Thoracic aorta (tissue), 2 donors: ENCODE measurements around the gene BTG3. TPM values are rescaled to one million over a fixed set of nuclear protein-coding genes. Genes with fewer than 3 reads are reported as not detected.

Experiments
- ATAC-seq: fragments of 150-250 bp; one replicate; pipeline ENCODE4 v1.8.0; 2017; ENCODE audit warnings: low read depth; ENCODE audit not compliant: insufficient number of reproducible peaks, low FRiP score
- DNase-seq: peaks from one replicate; pipeline ENCODE4 v3.0.0-alpha.2; 2020; ENCODE audit warnings: low spot score
- H3K27ac ChIP-seq, 2 donors: fragments of 200-600 bp; sonication (generic); 1 replicate in 1 of 2; 2 replicates in 1 of 2; pipeline ENCODE4 v1.5.1; 2016; ENCODE audit warnings: mild to moderate bottlenecking in 2 of 2, moderate library complexity in 2 of 2
- H3K27me3 ChIP-seq: fragments of 200-600 bp; sonication (generic); replicated peaks from 2 replicates; pipeline ENCODE4 v1.6.0; 2016; ENCODE audit warnings: mild to moderate bottlenecking; ENCODE audit not compliant: insufficient read depth
- H3K36me3 ChIP-seq: fragments of 200-600 bp; sonication (generic); one replicate; pipeline ENCODE4 v1.5.1; 2016
- H3K4me1 ChIP-seq, 2 donors: fragments of 200-600 bp; sonication (generic); 1 replicate in 1 of 2; 2 replicates in 1 of 2; pipeline versions ENCODE4 v1.5.1 to v1.6.0; 2016; ENCODE audit warnings: low read depth in 2 of 2, mild to moderate bottlenecking in 1 of 2; ENCODE audit not compliant: control insufficient read depth in 1 of 2
- H3K4me3 ChIP-seq: fragments of 200-600 bp; sonication (generic); 2 replicates; pipeline ENCODE4 v1.5.1; 2016; ENCODE audit warnings: mild to moderate bottlenecking
- H3K9me3 ChIP-seq: fragments of 200-600 bp; sonication (generic); 2 replicates; pipeline ENCODE4 v1.5.1; 2016
- CTCF ChIP-seq: fragments of 200-600 bp; sonication (generic); IDR thresholded peaks from one replicate; pipeline ENCODE4 v1.5.1; 2019; ENCODE audit warnings: antibody characterized with exemption
- total RNA-seq, 2 donors: library from RNA; depleted of rRNA; stranded (reverse); fragments of >200 nt; gene quantifications; one replicate each; pipeline versions ENCODE4 v1.1.0 to v1.2.3, GENCODE V29; 2016

Gene BTG3
- total RNA-seq, 2 donors from 2014 or later, result 31.4 to 39.3 TPM

GRCh38 chr21:17554120-17554519 is 58.6 kb downstream of the BTG3 start:
- no peaks in the 10 kb centered on the region for H3K36me3 ChIP-seq
- no peaks in the 10 kb centered on the region for H3K4me1 ChIP-seq
- H3K4me3 ChIP-seq, result no peak overlapping the region
- no peaks in the 10 kb centered on the region for H3K27me3 ChIP-seq
- TF ChIP-seq CTCF, result no peak
- ATAC-seq (no peak), DNase-seq (no peak)
- H3K9me3 ChIP-seq, result no peaks in the 10 kb centered on the region
- no peak overlapping the region for H3K27ac ChIP-seq

DNA sequence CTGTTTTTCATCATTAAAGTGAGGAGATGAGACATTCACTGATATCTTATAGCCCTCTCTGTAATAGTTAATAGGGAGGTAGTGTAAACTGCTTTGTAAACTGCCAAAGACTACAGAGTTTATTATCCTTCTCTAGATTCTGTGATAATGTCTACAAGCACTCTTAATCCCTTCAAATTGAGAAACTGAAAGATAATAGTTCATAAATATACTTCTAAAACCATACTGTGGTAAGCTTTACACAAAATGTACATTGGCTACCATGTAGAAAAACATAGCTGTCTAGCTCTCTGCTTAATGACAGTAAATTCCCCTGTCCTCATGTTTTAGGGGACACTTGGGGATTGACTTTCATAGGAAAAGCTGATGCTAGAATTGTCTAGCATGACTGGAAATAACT is 60.3 kb downstream of the BTG3 start:
- no peaks in the 10 kb centered on the region for H3K9me3 ChIP-seq
- H3K4me1 ChIP-seq, result no peaks in the 10 kb centered on the region
- H3K27ac ChIP-seq, result no peak overlapping the region
- TF ChIP-seq CTCF, result no peak
- no peaks in the 10 kb centered on the region for H3K36me3 ChIP-seq
- no peak overlapping the region for H3K4me3 ChIP-seq
- no peaks in the 10 kb centered on the region for H3K27me3 ChIP-seq
- no peak for ATAC-seq
- no peak for DNase-seq

DNA sequence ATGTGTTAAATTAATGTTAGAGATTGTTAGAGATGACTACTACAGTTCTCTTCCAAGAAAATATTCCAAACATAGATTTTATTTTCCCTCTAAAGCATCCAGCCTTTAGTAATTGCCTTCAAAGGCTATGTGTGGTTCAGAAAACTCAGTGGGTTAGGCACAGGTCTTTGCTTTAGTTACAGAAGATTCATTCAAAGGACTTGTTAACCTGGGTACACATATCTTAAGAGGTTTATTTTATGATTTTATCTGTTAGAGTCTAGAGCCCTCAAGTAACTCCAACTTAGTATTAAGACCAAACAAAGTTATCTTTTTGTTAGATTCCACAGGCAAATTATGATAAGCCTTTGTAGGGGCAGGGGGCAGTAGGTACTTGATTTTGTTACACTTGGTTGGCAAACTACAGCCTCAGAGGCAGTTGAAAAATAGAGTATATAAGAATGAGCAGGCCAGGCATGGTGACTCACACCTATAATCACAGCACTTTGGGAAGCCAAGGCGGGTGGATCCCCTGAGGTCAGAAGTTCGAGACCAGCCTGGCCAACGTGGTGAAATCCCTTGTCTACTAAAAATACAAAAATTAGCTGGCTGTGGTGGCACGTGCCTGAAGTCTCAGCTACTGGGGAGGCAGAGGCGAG is 61.9 kb downstream of the BTG3 start:
- H3K4me1 ChIP-seq, result no peaks in the 10 kb centered on the region
- no peaks in the 10 kb centered on the region for H3K9me3 ChIP-seq
- DNase-seq (no peak), ATAC-seq (no peak)
- no peak overlapping the region for H3K4me3 ChIP-seq
- no peak for TF ChIP-seq CTCF
- H3K36me3 ChIP-seq, result no peaks in the 10 kb centered on the region
- H3K27me3 ChIP-seq, result no peaks in the 10 kb centered on the region
- no peak overlapping the region for H3K27ac ChIP-seq

DNA sequence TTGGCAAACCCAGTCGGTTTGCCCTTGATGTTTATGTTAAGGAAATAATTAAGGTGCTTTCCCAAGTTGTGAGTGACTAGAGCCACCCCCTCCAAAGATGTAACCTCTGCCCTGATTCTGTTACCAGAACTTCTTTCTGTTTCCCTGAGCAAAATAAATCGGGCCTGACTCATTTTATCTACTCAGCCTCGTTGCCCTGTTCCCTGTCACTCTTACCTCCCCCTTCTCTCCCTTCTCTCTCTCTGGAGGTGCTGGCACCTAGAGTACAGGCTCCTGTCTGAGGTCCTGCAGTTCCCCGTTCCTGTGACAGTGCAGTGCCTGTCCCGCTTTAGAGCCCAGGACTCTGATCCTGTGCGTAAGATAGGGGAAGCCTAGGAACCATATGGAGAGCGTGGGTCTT is 64.4 kb downstream of the BTG3 start:
- H3K27me3 ChIP-seq, result no peaks in the 10 kb centered on the region
- ATAC-seq (no peak), DNase-seq (no peak)
- H3K4me3 ChIP-seq, result no peak overlapping the region
- H3K27ac ChIP-seq, result no peak overlapping the region
- no peaks in the 10 kb centered on the region for H3K4me1 ChIP-seq
- no peaks in the 10 kb centered on the region for H3K36me3 ChIP-seq
- no peaks in the 10 kb centered on the region for H3K9me3 ChIP-seq
- no peak for TF ChIP-seq CTCF

DNA sequence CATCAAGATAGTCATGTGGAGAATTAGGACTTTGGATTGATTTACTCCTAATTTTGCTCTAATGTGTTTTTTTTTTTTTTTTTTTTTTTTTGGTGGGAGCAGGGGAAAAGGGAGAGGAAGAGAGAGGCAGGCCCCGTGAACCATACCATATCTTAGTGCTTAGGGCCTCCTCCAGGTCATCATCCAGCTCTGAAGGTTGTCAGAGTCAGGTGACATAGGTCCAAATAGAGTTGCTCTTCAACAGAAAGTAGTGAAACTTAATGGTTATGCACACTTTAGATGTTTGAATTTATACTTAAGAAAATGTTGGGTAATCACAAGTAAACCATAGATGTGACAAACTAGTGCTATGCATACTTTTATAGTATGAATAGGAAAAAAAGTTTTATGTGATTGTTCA is 67.7 kb downstream of the BTG3 start:
- no peak for ATAC-seq
- Histone ChIP-seq H3K4me1 (no peaks in the 10 kb centered on the region), H3K27ac (no peak overlapping the region), H3K36me3 (no peaks in the 10 kb centered on the region), H3K9me3 (no peaks in the 10 kb centered on the region), H3K27me3 (no peaks in the 10 kb centered on the region), H3K4me3 (no peak overlapping the region)
- DNase-seq, result no peak
- no peak for TF ChIP-seq CTCF

Other genes starting within 250 kb of the BTG3 start
- under 1 TPM in 1 of 2 donors, not detected in 1; 0.28 TPM for gene CXADR, start 99.9 kb downstream of the BTG3 start, total RNA-seq
- 1 to 10 TPM; 5.7 to 6.9 TPM for gene C21orf91, start 206.5 kb upstream of the BTG3 start, total RNA-seq